ENCODE data around the gene GRIK3. TPM values are rescaled to one million over a fixed set of nuclear protein-coding genes. Genes with fewer than 3 reads are reported as not detected.

The GRIK3 gene
- total RNA-seq, 3 donors from 2014 or later (not counting 1 experiment from before 2014, with no cell fraction given), result not detected

- Histone ChIP-seq H3K36me3 (ENCODE audit: control insufficient read depth, insufficient read depth, low read length) (no peaks in the 10 kb centered on the region), H3K4me3 (ENCODE audit: low read length) (no peak overlapping the region), H3K9me3 (ENCODE audit: control insufficient read depth, insufficient read depth, low read length) (no peaks in the 10 kb centered on the region), H3K27ac (ENCODE audit: low read length) (no peak overlapping the region), H3K4me1 (ENCODE audit: control insufficient read depth, insufficient read depth, low read length) (no peaks in the 10 kb centered on the region), H3K27me3 (ENCODE audit: control insufficient read depth, insufficient read depth, low read length) (no peaks in the 10 kb centered on the region)
- Mint-ChIP-seq H3K27ac (no peak overlapping the region), H3K27me3 (ENCODE audit: low read depth in 2 of 2) (peaks cover 12 to 14% of the 10 kb centered on the region in 2 donors), H3K9me3 (no peaks in the 10 kb centered on the region), H3K4me1 (no peaks in the 10 kb centered on the region), H3K36me3 (no peaks in the 10 kb centered on the region), H3K4me3 (no peak overlapping the region)
- ATAC-seq (no peak), DNase-seq (no peak)
- WGBS (ENCODE audit: insufficient coverage), result 79% methylated on average over 11 of the region's 11 CpGs
- no peak for TF ChIP-seq CTCF (IDR thresholded peaks at IDR 0.05)
- intact Hi-C loops (cut with micrococcal nuclease), result no loop called here
These were observed 198.0 kb downstream of the GRIK3 start for GRCh38 chr1:36836196-36836883.

- Histone ChIP-seq H3K9me3 (ENCODE audit: control insufficient read depth, insufficient read depth, low read length) (no peaks in the 10 kb centered on the region), H3K4me1 (ENCODE audit: control insufficient read depth, insufficient read depth, low read length) (no peaks in the 10 kb centered on the region), H3K4me3 (ENCODE audit: low read length) (no peak overlapping the region), H3K36me3 (ENCODE audit: control insufficient read depth, insufficient read depth, low read length) (no peaks in the 10 kb centered on the region), H3K27ac (ENCODE audit: low read length) (no peak overlapping the region), H3K27me3 (ENCODE audit: control insufficient read depth, insufficient read depth, low read length) (no peaks in the 10 kb centered on the region)
- H3K4me1 Mint-ChIP-seq, result no peaks in the 10 kb centered on the region
- ATAC-seq (no peak), DNase-seq (no peak)
- no peak overlapping the region for H3K4me3 Mint-ChIP-seq
- WGBS (ENCODE audit: insufficient coverage), result 73% methylated on average over 4 of the region's 4 CpGs
- H3K36me3 Mint-ChIP-seq, result no peaks in the 10 kb centered on the region
- intact Hi-C loops (cut with micrococcal nuclease), result no loop called here
- TF ChIP-seq CTCF (IDR thresholded peaks at IDR 0.05), result no peak
- no peak overlapping the region for H3K27ac Mint-ChIP-seq
- H3K9me3 Mint-ChIP-seq, result no peaks in the 10 kb centered on the region
- H3K27me3 Mint-ChIP-seq (ENCODE audit: low read depth in 2 of 2), result peaks cover 12 to 14% of the 10 kb centered on the region in 2 donors
These were observed 198.6 kb downstream of the GRIK3 start for GRCh38 chr1:36835696-36836095.

- TF ChIP-seq CTCF (IDR thresholded peaks at IDR 0.05), result no peak
- Mint-ChIP-seq H3K27ac (no peak overlapping the region), H3K36me3 (no peaks in the 10 kb centered on the region), H3K27me3 (ENCODE audit: low read depth in 2 of 2) (peaks cover 12 to 14% of the 10 kb centered on the region in 2 donors), H3K4me3 (no peak overlapping the region), H3K9me3 (no peaks in the 10 kb centered on the region), H3K4me1 (no peaks in the 10 kb centered on the region)
- DNase-seq (no peak), ATAC-seq (no peak)
- Histone ChIP-seq H3K9me3 (ENCODE audit: control insufficient read depth, insufficient read depth, low read length) (no peaks in the 10 kb centered on the region), H3K27me3 (ENCODE audit: control insufficient read depth, insufficient read depth, low read length) (no peaks in the 10 kb centered on the region), H3K27ac (ENCODE audit: low read length) (no peak overlapping the region), H3K36me3 (ENCODE audit: control insufficient read depth, insufficient read depth, low read length) (no peaks in the 10 kb centered on the region), H3K4me3 (ENCODE audit: low read length) (no peak overlapping the region), H3K4me1 (ENCODE audit: control insufficient read depth, insufficient read depth, low read length) (no peaks in the 10 kb centered on the region)
- 65% methylated on average over 4 of the region's 4 CpGs for WGBS (ENCODE audit: insufficient coverage)
- intact Hi-C loops (cut with micrococcal nuclease), result no loop called here
These were observed 199.2 kb downstream of the GRIK3 start for GRCh38 chr1:36835017-36835695.
